Measurements from ENCODE around the gene NKX2-4.

The NKX2-4 gene

DNA sequence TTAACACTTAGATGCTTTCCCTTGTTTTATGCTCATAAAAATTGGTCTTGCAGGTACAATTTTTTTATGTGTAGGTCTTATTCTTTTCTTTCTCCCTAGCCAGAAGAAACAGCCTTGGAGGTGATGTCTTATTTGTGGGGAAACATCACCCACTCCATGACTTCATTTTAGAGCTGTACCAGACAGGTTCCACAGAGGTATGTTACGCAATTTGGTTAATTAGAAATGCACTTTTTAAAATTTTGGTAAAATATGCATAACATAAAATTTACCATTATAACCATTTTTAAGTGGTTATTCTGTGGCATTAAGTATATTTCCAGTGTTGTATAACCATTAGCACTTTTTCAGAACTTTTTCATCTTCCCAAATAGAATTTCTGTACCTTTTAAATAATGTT lies 41.3 kb downstream of the NKX2-4 start:
- DNase-seq (ENCODE audit: low read depth) = no peak
- TF ChIP-seq, protein P1, sequence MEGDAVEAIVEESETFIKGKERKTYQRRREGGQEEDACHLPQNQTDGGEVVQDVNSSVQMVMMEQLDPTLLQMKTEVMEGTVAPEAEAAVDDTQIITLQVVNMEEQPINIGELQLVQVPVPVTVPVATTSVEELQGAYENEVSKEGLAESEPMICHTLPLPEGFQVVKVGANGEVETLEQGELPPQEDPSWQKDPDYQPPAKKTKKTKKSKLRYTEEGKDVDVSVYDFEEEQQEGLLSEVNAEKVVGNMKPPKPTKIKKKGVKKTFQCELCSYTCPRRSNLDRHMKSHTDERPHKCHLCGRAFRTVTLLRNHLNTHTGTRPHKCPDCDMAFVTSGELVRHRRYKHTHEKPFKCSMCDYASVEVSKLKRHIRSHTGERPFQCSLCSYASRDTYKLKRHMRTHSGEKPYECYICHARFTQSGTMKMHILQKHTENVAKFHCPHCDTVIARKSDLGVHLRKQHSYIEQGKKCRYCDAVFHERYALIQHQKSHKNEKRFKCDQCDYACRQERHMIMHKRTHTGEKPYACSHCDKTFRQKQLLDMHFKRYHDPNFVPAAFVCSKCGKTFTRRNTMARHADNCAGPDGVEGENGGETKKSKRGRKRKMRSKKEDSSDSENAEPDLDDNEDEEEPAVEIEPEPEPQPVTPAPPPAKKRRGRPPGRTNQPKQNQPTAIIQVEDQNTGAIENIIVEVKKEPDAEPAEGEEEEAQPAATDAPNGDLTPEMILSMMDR (IDR thresholded peaks at IDR 0.05; ENCODE audit: insufficient read depth, low read depth, low read length, missing control alignments) = no peak
- no peak overlapping the region for H3K4me3 ChIP-seq (ENCODE audit: low read depth, low read length)

DNA sequence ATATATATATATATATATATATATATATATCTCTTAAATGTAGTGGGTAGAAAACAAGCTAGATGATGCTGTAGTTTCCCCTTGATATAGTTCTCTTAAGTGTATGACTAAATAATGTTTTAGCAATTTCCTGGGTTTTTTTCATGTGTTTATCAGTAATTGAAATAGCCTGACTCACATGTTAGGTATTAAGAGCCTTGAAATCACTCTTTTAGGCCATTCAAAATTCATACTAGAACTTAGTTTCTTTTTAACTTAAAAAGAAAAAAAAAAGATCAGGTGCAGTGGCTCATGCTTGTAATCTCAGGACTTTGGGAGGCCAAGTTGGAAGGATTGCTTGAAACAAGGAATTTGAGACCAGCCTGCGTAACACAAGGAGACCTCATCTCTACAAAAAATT lies 44.1 kb downstream of the NKX2-4 start:
- no peak overlapping the region for H3K4me3 ChIP-seq (ENCODE audit: low read depth, low read length)
- DNase-seq (ENCODE audit: low read depth) = no peak
- TF ChIP-seq, protein P1 (IDR thresholded peaks at IDR 0.05; ENCODE audit: insufficient read depth, low read depth, low read length, missing control alignments) = no peak

DNA sequence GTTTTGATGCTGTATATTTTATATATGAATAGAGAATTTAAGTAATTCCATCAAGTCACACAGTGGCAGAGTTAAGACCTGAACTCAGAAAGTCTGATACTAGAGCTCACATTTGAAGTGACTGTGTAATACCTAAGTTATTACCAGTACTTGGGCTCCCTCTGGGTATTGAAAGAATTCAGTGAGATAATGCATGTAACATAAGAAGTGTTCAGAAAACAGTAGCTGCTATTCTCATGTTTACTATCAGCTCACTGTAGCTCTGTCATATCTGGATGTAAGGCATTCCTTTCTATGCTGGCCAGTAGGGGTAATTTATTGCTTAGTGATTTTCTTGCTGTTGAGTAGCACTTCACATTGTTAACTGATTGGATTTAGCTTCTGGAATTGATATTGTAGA lies 44.6 kb downstream of the NKX2-4 start:
- no peak for DNase-seq (ENCODE audit: low read depth)

More for the DNA sequence above, 44.6 kb downstream of the NKX2-4 start:
- H3K4me3 ChIP-seq (ENCODE audit: low read depth, low read length) = no peak overlapping the region
- TF ChIP-seq, protein P1 (IDR thresholded peaks at IDR 0.05; ENCODE audit: insufficient read depth, low read depth, low read length, missing control alignments) = no peak

All from GM12865 (cell line).